ENCODE results near the gene OSMR.
"Not testable (repeated sequence)": the region's sequence is repeated elsewhere in the genome, so short reads cannot be mapped to it uniquely, and the experiment has no call there.

OSMR gene

DNA sequence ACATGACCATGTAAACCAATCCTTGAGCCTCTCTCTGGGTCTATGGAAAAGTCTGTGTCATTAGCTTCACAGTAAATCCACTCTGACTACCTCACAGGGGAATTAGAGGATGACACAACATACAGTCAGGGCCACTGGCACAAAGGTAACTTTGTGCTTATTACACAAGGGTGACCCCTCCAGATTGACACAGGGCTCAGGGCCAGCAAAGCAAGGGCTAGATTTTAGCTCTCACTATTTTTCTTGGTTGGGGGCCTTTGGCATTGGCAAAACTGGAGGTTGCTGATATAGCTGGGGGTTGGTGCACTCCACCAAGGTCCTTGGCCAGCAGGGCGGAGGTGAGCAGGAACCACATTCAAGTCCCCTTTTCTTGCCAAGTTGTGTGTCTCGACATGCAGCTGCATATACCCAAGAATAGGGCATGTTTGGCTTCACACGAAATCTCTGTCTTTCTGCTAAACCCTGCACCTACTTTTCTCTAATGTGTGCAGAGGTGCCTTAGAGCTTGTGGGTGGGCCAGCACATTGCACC, 15.2 kb upstream of the OSMR start:
- no peak for DNase-seq

DNA sequence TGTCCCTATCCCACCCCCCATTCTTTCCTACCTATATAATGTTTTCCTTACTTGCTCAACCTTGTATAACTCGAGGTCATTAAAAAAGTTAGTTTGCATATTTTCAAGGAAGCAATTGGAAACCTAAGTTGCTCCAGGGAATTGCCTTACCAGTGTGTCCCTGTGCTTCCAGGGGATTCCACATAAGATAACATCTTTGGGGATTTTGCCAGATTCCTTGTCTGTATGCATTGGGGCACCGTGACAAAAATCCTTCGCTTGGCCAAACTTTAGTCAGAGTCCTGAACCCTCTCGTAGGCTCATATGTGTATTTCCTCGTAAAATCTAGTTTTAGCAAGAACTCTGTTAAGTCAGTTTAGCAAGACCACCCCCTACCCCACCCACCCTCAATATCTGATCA, 14.7 kb upstream of the OSMR start:
- DNase-seq, result no peak

DNA sequence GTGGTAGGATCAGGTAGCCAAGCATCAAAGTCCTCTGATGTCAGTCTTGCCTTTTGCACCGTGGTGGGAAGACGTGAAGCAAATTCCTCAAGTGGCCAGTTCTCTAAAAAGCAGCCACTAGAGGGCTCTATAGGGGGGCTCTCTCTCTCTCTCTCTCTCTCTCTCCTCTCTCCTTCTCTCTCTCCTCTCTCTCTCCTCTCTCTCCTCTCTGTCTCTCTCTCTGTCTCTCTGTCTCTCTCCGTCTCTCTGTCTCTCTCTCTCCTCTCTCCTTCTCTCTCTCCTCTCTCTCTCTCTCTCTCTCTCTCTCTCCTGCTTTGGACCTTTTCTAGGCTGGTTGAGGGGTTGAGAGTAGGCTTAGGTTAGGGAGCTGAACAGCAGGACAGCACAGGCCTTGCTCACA, 13.9 kb upstream of the OSMR start:
- peak in 1 of 56 donors; percentile 6 for DNase-seq

DNA sequence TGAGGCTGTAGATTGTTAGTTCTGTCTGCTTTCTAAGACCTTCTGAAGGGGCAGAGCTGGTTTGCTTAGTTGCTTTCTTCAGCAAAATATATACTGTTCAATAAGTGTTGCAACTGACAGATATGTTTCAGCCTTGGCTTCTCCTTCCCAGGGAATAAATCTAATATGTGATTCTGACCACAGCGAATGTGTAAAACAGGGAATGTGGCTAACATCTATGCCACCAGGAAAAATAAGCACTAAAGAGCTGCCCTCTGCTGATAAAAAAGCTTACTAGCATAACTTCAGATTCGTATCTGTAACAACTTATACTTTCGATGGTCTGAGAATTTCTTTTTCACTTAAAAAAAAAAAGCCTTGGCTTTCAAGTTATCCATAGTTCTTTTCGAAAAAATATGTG, 13.0 kb upstream of the OSMR start:
- no peak for DNase-seq

DNA sequence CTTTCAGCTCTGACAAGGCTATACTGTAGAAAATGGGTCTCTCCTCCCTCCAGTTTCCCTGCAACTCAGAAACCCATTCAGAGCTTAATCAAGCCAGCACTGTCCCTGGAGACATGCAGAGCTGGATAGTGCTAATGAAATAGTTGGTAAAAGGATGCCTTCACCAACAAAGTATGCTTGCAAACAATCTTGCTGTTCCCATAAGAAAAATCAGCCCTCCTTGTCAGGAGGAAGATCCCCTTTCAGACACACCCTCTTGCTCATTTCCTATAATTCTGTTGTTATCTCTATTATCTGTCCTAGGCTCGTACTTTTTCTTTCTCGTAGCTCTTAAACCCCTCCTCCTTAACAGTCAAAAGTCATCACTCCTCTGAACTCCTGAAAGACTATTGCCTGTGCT, 9.9 kb upstream of the OSMR start:
- DNase-seq, result no peak

DNA sequence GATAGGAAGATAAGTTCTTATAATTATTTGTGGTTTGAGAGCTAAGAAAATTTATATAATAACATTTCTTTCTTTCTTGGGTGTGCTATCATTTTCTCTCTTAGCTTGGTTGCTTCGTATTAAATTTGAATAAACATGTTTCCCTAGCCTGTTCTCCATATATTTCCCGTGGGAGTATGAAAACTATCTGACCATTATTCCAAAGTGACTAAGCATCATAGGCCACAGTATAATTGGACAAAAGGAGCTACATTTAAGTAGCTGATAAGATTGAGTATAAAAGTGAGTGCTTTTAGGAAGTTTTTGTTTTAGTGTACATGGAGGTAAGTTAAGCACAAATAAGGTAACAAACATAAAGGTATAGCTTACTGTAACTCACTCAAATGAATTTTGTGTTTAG, 8.4 kb upstream of the OSMR start:
- no peak for DNase-seq

DNA sequence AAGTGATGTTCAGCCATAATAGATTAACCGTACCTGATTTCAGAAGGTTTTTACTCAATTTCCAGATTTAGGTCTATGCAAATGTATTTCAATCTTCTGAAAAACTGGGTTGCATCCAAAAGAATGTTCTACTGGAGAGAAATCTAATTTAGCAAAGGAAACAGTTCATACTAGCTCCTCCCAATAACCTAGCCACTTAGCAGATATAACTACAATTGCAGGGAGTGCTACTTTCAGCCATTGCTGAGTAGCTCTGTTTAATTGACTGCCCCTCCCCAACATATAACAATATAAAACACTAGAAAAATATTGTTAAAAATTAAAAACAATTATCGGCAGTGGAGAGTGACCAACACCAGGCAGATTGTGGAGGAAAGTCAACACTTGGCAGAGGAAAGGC, 7.9 kb upstream of the OSMR start:
- no peak for DNase-seq

DNA sequence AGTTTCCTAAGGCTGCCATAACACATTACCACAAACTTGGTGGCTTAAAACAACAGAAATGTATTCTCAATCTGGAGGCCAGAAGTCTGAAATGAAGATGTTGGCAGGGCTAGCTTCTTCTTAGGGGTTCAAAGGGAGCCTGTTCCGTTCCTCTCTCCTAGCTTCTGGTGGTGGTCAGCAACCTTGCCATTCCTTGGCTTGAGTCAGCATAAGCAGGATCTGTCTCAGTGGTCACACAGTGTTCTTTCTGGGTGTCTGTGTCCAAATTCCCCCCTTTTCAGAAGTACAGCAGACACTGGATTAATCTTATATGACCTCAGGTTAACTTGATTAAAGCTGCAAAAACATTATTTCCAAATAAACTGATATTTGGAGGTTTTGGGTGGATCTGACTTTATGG, 2.1 kb upstream of the OSMR start:
- DNase-seq, result no peak

DNA sequence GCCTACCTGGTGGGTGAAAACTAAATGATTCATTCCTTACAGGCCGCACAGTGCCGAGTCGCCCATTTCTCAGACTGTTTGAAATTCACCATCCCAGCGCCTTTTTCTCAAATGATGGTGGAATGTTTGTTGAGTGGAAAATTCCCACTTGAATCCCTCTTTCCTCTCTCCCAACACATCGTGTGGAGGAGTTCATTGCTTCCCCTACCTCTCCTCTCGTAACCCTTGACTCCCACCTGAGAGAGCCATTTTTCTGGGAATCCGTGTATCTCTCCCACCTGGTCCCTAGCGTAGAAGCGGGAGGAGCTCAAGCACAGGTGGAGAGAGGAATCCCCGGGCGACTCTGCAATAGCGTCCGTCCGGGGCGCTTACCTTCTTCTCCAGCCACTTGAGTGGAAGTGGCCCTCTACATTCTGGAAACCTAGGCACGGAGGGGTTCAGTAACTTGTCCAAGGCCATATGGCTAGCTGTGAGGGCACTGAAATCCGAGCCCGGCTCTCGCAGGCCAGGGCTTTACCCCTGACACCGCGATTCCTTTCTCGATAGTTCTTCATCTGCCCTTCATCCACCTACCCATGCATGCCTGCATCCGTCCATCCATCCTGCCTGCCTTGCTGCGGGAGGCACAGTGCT, 683 bp downstream of the OSMR start:
- DNase-seq, result no peak

DNA sequence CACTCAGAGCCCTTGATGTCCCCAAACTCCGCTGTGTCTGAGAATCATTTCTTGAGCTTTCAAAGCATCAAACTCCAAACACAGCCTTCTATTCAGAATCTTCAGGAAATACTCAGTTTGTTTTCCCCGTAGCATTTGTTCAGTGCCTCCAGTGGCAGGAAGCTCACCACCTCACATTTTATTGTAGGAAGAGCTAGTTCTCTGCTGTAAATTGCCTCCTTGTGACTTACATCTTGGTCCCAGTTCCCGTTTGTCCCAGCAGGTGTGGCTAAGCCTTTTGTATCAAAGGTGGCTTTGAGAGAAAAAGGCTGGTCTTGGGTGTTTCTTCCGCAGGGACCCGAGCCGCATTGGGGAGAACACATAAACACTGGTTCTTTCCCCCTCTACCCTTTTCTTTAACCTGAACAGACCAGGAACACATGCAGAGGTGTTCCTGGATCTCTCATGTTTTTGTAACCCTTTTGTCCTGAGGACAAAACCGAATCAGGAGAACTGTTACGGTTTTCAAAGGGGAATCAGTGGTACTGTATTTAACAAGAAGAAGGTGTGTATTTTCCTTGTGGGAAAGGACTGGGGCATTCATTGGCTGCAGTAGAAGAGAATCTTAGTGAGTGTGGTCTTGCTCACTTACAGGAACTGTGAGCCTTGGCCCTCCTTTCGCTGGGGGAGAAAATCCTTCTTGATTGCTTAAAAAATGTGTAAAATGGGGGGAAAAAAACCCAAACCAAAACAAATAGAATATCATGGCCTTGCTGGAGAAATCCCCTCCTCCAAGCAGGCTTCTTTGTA, 1.9 kb downstream of the OSMR start:
- no peak for DNase-seq

DNA sequence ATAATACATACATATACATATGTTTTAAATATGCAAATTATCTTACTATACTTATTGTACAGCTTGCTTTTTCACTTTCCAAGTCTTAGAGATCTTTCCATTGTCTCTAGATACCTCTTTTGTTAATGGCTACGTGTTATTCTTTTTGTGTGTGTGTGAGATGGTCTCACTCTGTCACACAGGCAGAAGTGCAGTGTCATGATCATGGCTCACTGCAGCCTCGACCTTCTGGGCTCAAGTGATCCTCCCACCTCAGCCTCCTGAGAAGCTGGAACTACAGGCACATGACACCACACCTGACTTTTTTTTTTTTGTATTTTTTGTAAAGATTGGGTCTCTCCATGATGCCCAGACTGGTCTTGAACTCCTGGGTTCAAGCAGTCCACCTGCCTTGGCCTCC, 2.8 kb downstream of the OSMR start:
- DNase-seq, result no peak

DNA sequence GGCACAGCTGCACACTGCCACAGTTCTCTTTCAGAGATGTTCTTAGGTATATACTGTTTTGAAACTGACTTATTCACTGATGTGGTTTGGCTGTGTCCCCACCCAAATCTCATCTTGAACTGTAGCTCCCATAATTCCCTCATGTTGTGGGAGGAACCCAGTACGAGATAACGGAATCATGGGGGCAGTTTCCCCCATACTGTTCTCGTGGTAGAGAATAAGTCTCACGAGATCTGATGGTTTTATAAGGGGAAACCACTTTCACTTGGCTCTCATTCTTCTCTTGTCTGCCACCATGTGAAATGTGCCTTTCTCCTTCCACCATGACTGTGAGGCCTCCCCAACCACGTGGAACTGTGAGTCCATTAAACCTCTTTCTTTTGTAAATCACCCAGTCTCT, 5.8 kb downstream of the OSMR start:
- DNase-seq, result not testable (repeated sequence)

DNA sequence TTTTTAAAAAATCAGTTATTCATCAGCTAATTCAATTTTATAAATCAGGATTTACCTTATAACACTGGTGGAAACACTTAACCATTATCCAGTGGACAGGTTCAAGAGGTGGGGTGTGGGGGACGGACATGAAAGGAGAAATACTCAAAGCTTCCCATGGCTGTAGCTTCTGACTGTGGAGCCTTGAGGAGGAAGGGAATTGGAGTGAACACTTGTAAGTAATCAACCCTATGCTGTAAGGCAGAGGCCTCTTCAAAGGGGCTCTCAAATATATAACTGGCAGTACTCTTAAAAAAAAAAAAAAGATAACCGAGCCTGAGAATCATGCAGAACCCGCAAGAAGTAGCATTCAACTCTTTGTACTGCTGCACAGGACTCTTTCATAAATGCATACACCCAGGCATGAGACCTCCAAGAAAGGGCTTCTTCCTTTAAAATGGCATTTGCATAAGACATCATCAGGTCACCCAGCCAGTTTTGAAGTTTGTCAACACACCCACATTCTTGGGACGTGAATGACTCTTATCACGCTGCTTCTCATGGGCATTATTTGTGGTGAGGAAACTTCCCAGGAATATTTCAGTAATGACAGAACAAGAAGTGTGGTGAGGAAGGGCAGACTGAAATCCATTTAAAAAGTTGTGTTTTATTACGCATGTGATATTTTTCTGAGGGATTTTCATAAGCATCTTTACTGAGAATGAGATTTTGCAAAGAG, 8.1 kb downstream of the OSMR start:
- DNase-seq, result no peak

DNA sequence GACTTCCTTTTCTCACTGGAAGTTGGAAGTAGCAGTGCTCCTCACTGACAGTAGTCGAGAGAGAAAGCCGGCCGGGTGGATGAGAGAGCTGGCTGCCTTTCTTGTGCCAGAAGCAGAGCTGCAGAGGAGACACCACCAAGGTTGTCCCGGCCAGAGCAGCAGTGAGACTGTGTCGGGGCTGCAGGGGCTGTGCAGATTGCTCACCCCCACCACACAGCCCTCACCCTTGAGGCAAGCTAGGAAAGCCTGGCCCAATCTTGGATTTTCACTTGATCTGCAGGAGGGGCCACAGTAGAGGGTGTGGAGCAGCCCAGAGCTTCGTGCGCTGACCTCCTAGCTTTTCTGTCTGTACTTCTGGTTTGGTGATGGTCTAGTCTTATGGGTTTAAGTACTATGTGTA, 9.1 kb downstream of the OSMR start:
- no peak for DNase-seq

DNA sequence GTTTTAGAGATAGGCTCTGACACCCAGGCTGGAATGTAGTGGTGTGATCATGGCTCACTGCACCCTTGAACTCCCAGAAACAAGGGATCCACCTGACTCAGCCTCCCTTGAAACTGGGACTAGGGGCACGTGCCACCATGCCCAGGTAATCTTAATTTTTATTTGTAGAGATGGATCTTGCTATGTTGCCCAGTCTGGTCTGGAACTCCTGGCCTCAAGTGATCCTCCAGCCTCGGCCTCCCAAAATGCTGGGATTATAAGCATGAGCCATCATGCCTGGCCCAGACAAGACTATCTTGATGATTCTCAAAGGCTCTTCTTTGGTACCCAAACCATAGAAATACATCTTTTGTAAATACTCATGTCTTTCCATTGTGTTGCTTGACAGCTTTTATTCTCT, 10.8 kb downstream of the OSMR start:
- no peak for DNase-seq

DNA sequence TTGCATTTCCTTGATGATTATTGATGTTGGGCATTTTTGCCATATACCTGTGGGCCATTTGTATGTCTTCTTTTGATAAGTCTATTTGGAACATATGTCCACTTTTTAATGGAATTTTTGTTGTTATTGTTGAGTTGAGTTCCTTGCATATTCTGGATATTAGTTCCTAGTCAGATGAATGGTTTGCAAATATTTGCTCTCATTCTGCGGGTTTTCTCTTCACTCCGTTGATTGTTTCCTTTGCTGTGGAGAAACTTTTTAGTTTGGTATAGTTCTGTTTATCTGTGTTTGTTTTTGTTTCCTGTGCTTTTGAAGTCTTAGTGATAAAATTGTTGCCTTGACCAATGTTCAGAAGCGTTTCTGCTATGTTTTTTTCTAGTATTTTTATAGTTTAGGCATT, 13.0 kb downstream of the OSMR start:
- DNase-seq, result no peak

DNA sequence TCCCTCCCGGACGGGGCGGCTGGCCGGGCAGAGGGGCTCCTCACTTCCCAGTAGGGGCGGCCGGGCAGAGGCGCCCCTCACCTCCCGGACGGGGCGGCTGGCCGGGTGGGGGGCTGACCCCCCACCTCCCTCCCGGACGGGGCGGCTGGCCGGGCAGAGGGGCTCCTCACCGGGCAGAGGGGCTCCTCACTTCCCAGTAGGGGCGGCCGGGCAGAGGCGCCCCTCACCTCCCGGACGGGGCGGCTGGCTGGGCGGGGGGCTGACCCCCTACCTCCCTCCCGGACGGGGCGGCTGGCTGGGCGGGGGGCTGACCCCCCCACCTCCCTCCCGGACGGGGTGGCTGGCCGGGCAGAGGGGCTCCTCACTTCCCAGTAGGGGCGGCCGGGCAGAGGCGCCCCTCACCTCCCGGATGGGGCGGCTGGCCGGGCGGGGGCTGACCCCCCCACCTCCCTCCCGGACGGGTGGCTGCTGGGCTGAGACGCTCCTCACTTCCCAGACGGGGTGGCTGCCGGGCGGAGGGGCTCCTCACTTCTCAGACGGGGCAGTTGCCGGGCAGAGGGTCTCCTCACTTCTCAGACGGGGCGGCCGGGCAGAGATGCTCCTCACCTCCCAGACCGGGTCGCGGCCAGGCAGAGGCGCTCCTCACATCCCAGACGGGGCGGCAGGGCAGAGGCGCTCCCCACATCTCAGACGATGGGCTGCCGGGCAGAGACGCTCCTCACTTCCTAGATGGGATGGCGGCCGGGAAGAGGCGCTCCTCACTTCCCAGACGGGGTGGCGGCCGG, 16.4 kb downstream of the OSMR start:
- not testable (repeated sequence) for DNase-seq

DNA sequence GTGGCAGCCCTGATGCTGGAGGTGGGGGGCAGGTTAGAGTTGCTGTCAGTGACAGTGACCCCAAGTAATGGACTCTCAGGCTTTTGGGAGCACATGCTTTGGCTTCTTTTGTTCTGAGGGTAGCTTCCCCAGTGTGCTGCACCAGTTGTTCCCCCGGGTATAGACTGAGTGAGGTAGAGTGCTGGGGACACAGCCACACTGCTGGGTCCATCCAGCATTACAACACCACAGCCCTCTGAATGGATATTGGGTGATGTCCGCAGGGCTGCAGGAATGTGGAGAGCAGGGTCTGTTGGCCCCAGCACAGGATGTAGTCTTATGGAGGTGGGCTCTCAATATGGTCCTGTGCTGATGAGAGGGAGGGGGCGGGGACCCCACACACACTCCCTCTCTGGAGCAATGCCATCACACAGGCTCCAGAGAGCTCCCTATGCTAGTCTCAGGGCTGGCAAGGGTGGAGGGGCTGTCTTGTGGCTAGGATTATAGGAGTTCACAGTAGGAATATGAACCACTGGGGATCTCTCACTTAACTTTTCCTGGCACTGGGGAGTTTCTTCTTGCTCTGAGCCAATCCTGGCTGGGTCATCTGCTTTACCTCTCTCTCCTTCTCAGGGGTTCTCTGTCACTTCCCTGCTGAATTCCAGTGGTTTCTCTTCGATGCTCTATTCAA, 20.7 kb downstream of the OSMR start:
- no peak for DNase-seq

DNA sequence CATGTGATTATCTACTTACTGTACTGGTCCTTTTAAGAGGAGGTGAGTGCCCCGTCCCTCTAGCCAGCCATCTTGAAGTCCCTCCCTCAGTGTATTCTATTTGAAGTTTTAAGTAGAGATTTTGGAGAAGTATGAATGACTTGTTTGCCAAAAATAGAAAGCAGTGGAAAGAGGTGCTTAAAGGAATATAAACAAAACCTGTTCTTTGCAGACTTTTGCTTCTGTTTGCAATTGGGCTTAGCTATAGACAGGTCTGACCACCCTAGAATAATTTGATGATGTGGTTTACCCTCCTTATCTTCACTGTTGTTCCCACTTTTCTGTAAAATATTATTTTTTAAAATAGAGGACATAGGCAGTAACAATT, 21.2 kb downstream of the OSMR start:
- no peak for DNase-seq

DNA sequence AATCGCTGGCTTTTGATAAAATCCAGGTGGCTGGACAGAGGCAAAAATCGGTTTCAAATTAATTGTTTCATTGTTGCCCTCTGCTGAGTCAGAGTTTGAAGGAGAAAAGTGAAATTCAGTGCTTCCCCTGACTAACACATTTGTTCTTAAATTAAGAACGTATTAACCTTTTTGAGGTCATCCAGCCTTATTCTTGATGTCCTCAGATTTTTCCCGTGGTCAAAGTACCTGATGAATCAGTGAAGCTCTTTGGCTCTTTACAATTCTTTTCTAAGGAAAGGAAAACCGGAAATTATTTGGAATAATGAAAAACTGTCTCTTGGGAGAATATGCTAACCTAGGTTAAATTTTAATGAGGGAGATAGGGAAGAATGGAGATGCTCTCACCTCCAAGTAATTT, 21.6 kb downstream of the OSMR start:
- no peak for DNase-seq

DNA sequence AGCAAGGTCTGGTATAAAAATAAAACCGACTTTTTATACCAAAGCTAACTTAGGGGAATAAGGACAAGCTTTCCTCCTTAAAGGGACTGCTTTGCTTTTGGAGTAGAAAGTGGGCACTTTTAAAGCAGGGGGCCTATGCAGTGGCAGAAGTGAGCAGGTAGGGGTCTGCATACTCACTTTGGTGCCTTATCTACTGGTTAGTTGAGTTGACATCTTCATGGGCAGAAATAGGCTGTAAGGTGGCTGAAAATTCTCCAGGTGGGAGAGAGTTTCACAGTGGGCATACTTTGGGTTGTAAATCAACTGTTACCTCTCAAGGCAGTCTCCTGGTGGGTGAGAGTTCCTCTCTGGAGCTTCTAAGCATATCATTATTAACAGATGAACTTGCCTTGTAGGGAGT, 24.8 kb downstream of the OSMR start:
- no peak for DNase-seq

Data from nucleus accumbens (tissue), 56 donors.